OCI-LY1 (cell line): ENCODE results near the gene PPP2R2B.

Experiments used
- H2AFZ ChIP-seq: fragments of 200-600 bp; sonication (generic), shearing (Covaris generic); 2 replicates; pipeline ENCODE4 v1.6.0; 2014; ENCODE audit warnings: antibody characterized with exemption, mild to moderate bottlenecking, low read length
- H3F3A ChIP-seq: fragments of 200-600 bp; sonication (generic), shearing (Covaris generic); 2 replicates; pipeline ENCODE4 v1.6.0; 2014; ENCODE audit warnings: mild to moderate bottlenecking, antibody characterized with exemption, low read length, moderate library complexity; ENCODE audit not compliant: insufficient read depth
- H3K27ac ChIP-seq: fragments of 200-600 bp; sonication (generic); 2 replicates; pipeline ENCODE4 v1.5.1; 2014; ENCODE audit warnings: low read length, mixed run types, mild to moderate bottlenecking, low read depth; ENCODE audit not compliant: poor library complexity, severe bottlenecking
- H3K27me3 ChIP-seq: fragments of 200-600 bp; sonication (generic); 2 replicates; pipeline ENCODE4 v1.6.0; 2014; ENCODE audit warnings: antibody characterized with exemption, mild to moderate bottlenecking, low read length, moderate library complexity; ENCODE audit not compliant: insufficient read depth
- H3K36me3 ChIP-seq: fragments of 200-600 bp; sonication (generic); 2 replicates; pipeline ENCODE4 v1.6.1; 2014; ENCODE audit warnings: mild to moderate bottlenecking, antibody characterized with exemption, low read length, moderate library complexity, mixed read lengths; ENCODE audit not compliant: insufficient read depth
- H3K4me1 ChIP-seq: fragments of 200-600 bp; sonication (generic); 2 replicates; pipeline ENCODE4 v1.5.1; 2014; ENCODE audit warnings: mild to moderate bottlenecking, low read length, moderate library complexity; ENCODE audit not compliant: insufficient read depth, severe bottlenecking
- H3K4me2 ChIP-seq: fragments of 200-600 bp; sonication (generic), shearing (Covaris generic); 2 replicates; pipeline ENCODE4 v1.6.1; 2014; ENCODE audit warnings: low read length
- H3K4me3 ChIP-seq: fragments of 200-600 bp; sonication (generic); 2 replicates; pipeline ENCODE4 v1.5.1; 2014; ENCODE audit warnings: low read length, low read depth, mild to moderate bottlenecking, mixed read lengths; ENCODE audit not compliant: poor library complexity, severe bottlenecking
- H3K79me2 ChIP-seq: fragments of 200-600 bp; shearing (Covaris generic); 2 replicates; pipeline ENCODE4 v1.6.1; 2016; ENCODE audit warnings: mixed run types, low read length, mixed read lengths; ENCODE audit not compliant: insufficient read depth
- H3K9ac ChIP-seq: fragments of 200-600 bp; sonication (generic), shearing (Covaris generic); 2 replicates; pipeline ENCODE4 v1.6.1; 2014; ENCODE audit warnings: mild to moderate bottlenecking, low read length, mixed read lengths
- H3K9me2 ChIP-seq: fragments of 200-600 bp; sonication (generic), shearing (Covaris generic); 2 replicates; pipeline ENCODE4 v1.6.1; 2014; ENCODE audit warnings: low read depth, mild to moderate bottlenecking, low read length, mixed read lengths
- H3K9me3 ChIP-seq: fragments of 200-600 bp; shearing (Covaris generic); 2 replicates; pipeline ENCODE4 v1.6.1; 2014; ENCODE audit warnings: low read length, mixed read lengths
- H4K20me1 ChIP-seq: fragments of 200-600 bp; sonication (generic), shearing (Covaris generic); 2 replicates; pipeline ENCODE4 v1.6.0; 2016; ENCODE audit warnings: mild to moderate bottlenecking, low read length; ENCODE audit not compliant: insufficient read depth
- EZH2 ChIP-seq: fragments of 200-600 bp; sonication (generic), shearing (Covaris generic); IDR thresholded peaks from 2 replicates; pipeline ENCODE4 v1.8.0; 2017; ENCODE audit warnings: borderline replicate concordance, mixed run types, mild to moderate bottlenecking, antibody characterized with exemption, low read length, moderate library complexity, mixed read lengths
- TF ChIP-seq, protein P1 (sequence below): fragments of 200-600 bp; sonication (generic), shearing (Covaris generic); IDR thresholded peaks from 2 replicates; pipeline ENCODE4 v1.5.1; 2017; ENCODE audit warnings: mild to moderate bottlenecking, antibody characterized with exemption, low read length, moderate library complexity, mixed read lengths

The PPP2R2B gene

GRCh38 chr5:146562461-146562860, 316.1 kb downstream of the PPP2R2B start:
- H3K36me3 ChIP-seq, result no peaks in the 10 kb centered on the region
- H3K9ac ChIP-seq, result no peak overlapping the region
- no peaks in the 10 kb centered on the region for H3F3A ChIP-seq
- H3K4me3 ChIP-seq, result no peak overlapping the region
- H3K27ac ChIP-seq, result no peak overlapping the region
- no peaks in the 10 kb centered on the region for H3K27me3 ChIP-seq
- no peaks in the 10 kb centered on the region for H3K79me2 ChIP-seq
- no peak overlapping the region for H2AFZ ChIP-seq
- no peaks in the 10 kb centered on the region for H4K20me1 ChIP-seq
- no peak overlapping the region for H3K4me2 ChIP-seq
- no peaks in the 10 kb centered on the region for H3K9me3 ChIP-seq
- no peak for TF ChIP-seq EZH2
- TF ChIP-seq, protein P1, sequence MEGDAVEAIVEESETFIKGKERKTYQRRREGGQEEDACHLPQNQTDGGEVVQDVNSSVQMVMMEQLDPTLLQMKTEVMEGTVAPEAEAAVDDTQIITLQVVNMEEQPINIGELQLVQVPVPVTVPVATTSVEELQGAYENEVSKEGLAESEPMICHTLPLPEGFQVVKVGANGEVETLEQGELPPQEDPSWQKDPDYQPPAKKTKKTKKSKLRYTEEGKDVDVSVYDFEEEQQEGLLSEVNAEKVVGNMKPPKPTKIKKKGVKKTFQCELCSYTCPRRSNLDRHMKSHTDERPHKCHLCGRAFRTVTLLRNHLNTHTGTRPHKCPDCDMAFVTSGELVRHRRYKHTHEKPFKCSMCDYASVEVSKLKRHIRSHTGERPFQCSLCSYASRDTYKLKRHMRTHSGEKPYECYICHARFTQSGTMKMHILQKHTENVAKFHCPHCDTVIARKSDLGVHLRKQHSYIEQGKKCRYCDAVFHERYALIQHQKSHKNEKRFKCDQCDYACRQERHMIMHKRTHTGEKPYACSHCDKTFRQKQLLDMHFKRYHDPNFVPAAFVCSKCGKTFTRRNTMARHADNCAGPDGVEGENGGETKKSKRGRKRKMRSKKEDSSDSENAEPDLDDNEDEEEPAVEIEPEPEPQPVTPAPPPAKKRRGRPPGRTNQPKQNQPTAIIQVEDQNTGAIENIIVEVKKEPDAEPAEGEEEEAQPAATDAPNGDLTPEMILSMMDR, result no peak
- no peaks in the 10 kb centered on the region for H3K4me1 ChIP-seq
- H3K9me2 ChIP-seq, result no peaks in the 10 kb centered on the region

- Histone ChIP-seq H3K27ac (no peak overlapping the region), H3K9me2 (no peaks in the 10 kb centered on the region), H3K4me1 (no peaks in the 10 kb centered on the region), H3K9me3 (no peaks in the 10 kb centered on the region), H3K9ac (no peak overlapping the region), H3K4me3 (no peak overlapping the region), H4K20me1 (no peaks in the 10 kb centered on the region), H2AFZ (no peak overlapping the region), H3K27me3 (no peaks in the 10 kb centered on the region), H3F3A (no peaks in the 10 kb centered on the region), H3K4me2 (no peak overlapping the region), H3K36me3 (no peaks in the 10 kb centered on the region), H3K79me2 (no peaks in the 10 kb centered on the region)
- TF ChIP-seq, protein P1, result no peak
- no peak for TF ChIP-seq EZH2
Measured at GRCh38 chr5:146561711-146562110, 316.8 kb downstream of the PPP2R2B start.

GRCh38 chr5:146560205-146560812, 318.2 kb downstream of the PPP2R2B start:
- Histone ChIP-seq H3F3A (no peaks in the 10 kb centered on the region), H3K27me3 (no peaks in the 10 kb centered on the region), H3K9me3 (no peaks in the 10 kb centered on the region), H3K36me3 (no peaks in the 10 kb centered on the region), H2AFZ (no peak overlapping the region), H3K4me1 (no peaks in the 10 kb centered on the region), H3K9me2 (no peaks in the 10 kb centered on the region), H3K4me2 (no peak overlapping the region), H4K20me1 (no peaks in the 10 kb centered on the region), H3K4me3 (no peak overlapping the region), H3K27ac (no peak overlapping the region), H3K9ac (no peak overlapping the region), H3K79me2 (no peaks in the 10 kb centered on the region)
- TF ChIP-seq, protein P1, result no peak
- no peak for TF ChIP-seq EZH2
